A549 (cell line): ENCODE results near the gene BABAM2. TPM values are rescaled to one million over a fixed set of nuclear protein-coding genes. Genes with fewer than 3 reads are reported as not detected.
A peak's percentile ranks its signal among the peaks of the same experiment; 100 is the strongest.

Experiments
- ATAC-seq, 2 experiments: fragments of 200-7000 bp in 1 of 2; fragments of >200 bp in 1 of 2; cut with Nextera tagmentation in 1 of 2; cut with Tn5 transposase in 1 of 2; 3 replicates each; pipeline versions ENCODE4 v1.8.0 to v1.9.1; 2018 to 2020; ENCODE audit warnings: mild to moderate bottlenecking in 1 of 2, moderate library complexity in 1 of 2
- CTCF ChIA-PET: fragments of 300-600 bp; sonication (Branson Sonifier 250); formaldehyde crosslinking; extraction: SDS; loops from one replicate; lab custom pipeline; 2021; ENCODE audit warnings: antibody characterized with exemption, inconsistent platforms; lab: Yijun Ruan, JAX
- POLR2A ChIA-PET: fragments of 350-600 bp; formaldehyde crosslinking; extraction: SDS; loops from one replicate; lab custom pipeline; 2021; ENCODE audit warnings: antibody characterized with exemption, inconsistent platforms; lab: Yijun Ruan, JAX
- DNase-seq, 2 experiments: peaks; one replicate each; pipeline versions ENCODE4 v3.0.0 to v3.0.0-alpha.2; 2011 to 2016; ENCODE audit warnings: low read depth in 1 of 2, low spot score in 1 of 2
- FAIRE-seq: peaks from 2 replicates; lab custom pipeline; 2011; peaks lifted over from hg19 to GRCh38; lab: Jason Lieb, UNC
- H3K27ac ChIP-seq, 2 experiments: fragments of >200 bp; sonication (Bioruptor Twin); formaldehyde crosslinking; 3 replicates each; pipeline ENCODE4 v1.5.1; 2016 to 2017
- H3K4me1 ChIP-seq: fragments of >200 bp; sonication (Bioruptor Twin); formaldehyde crosslinking; 3 replicates; pipeline ENCODE4 v1.6.1; 2016
- H3K4me2 ChIP-seq: fragments of >200 bp; sonication (Bioruptor Twin); formaldehyde crosslinking; 3 replicates; pipeline ENCODE4 v1.6.1; 2016
- H3K4me3 ChIP-seq: fragments of >200 bp; sonication (Bioruptor Twin); formaldehyde crosslinking; 3 replicates; pipeline ENCODE4 v1.5.1; 2016
- H3K9me3 ChIP-seq: fragments of >200 bp; sonication (Bioruptor Twin); formaldehyde crosslinking; 3 replicates; pipeline ENCODE4 v1.6.1; 2016
- BCL3 ChIP-seq: fragments of >200 bp; sonication (Bioruptor Twin); formaldehyde crosslinking; IDR thresholded peaks from 3 replicates; pipeline ENCODE4 v1.6.1; 2016
- CBX2 ChIP-seq: fragments of 200-600 bp; sonication (generic); IDR thresholded peaks from 2 replicates; pipeline ENCODE4 v1.6.1; 2016; ENCODE audit warnings: low read depth, mild to moderate bottlenecking, borderline replicate concordance
- CEBPB ChIP-seq, 2 experiments: fragments of >200 bp in 1 of 2; sonication (Bioruptor Twin) in 1 of 2; formaldehyde crosslinking in 1 of 2; IDR thresholded peaks; 2 replicates each; pipeline ENCODE4 v1.6.1; 2012 to 2016
- CHD4 ChIP-seq: fragments of 200-600 bp; sonication (generic); IDR thresholded peaks from 2 replicates; pipeline ENCODE4 v1.6.1; 2016; ENCODE audit warnings: antibody characterized with exemption, mild to moderate bottlenecking, borderline replicate concordance
- EHF ChIP-seq: fragments of 250-450 bp; sonication (Bioruptor Pico); IDR thresholded peaks from 2 replicates; pipeline ENCODE4 v1.5.0; 2020; ENCODE audit warnings: mild to moderate bottlenecking
- EHMT2 ChIP-seq: fragments of 200-600 bp; sonication (generic); IDR thresholded peaks from 2 replicates; pipeline ENCODE4 v1.6.1; 2016; ENCODE audit warnings: antibody characterized with exemption, low read depth, mild to moderate bottlenecking, moderate library complexity
- FOSL2 ChIP-seq, 2 experiments: fragments of 450-650 bp in 1 of 2; fragments of >200 bp in 1 of 2; sonication (Bioruptor Twin) in 1 of 2; formaldehyde crosslinking; IDR thresholded peaks; 2 replicates each; pipeline versions ENCODE4 v1.5.0 to v1.6.1; 2016 to 2020; ENCODE audit warnings: mild to moderate bottlenecking in 1 of 2, moderate library complexity in 1 of 2
- GATA3 ChIP-seq: IDR thresholded peaks from 2 replicates; pipeline ENCODE4 v1.6.1; 2012; ENCODE audit warnings: borderline replicate concordance
- HMGXB4 ChIP-seq: fragments of 250-450 bp; sonication (Bioruptor Pico); IDR thresholded peaks from 2 replicates; pipeline ENCODE4 v1.5.0; 2021; ENCODE audit warnings: mild to moderate bottlenecking, moderate library complexity, borderline replicate concordance
- KDM1A ChIP-seq: fragments of 200-600 bp; sonication (generic); IDR thresholded peaks from 2 replicates; pipeline ENCODE4 v1.6.1; 2016; ENCODE audit warnings: low read depth, mild to moderate bottlenecking
- KDM5A ChIP-seq: fragments of 200-600 bp; sonication (generic); IDR thresholded peaks from 2 replicates; pipeline ENCODE4 v1.6.1; 2016; ENCODE audit warnings: antibody characterized with exemption, mild to moderate bottlenecking
- MAFK ChIP-seq: fragments of 450-650 bp; IDR thresholded peaks from 2 replicates; pipeline ENCODE4 v1.6.1; 2014; ENCODE audit not compliant: partially characterized antibody
- MAX ChIP-seq: IDR thresholded peaks from 2 replicates; pipeline ENCODE4 v1.6.1; 2012
- PHF8 ChIP-seq: fragments of 200-600 bp; sonication (generic); IDR thresholded peaks from 2 replicates; pipeline ENCODE4 v1.6.1; 2016; ENCODE audit warnings: low read depth, mild to moderate bottlenecking, antibody characterized with exemption, moderate library complexity, borderline replicate concordance
- RARB ChIP-seq: fragments of 250-450 bp; sonication (Bioruptor Pico); IDR thresholded peaks from 2 replicates; pipeline ENCODE4 v1.8.0; 2021; ENCODE audit warnings: mild to moderate bottlenecking, moderate library complexity
- TP53 ChIP-seq: fragments of 250-450 bp; sonication (Bioruptor Pico); IDR thresholded peaks from 2 replicates; pipeline ENCODE4 v1.5.0; 2021; ENCODE audit warnings: mild to moderate bottlenecking, moderate library complexity
- WGBS: methylation state at CpG from one replicate; pipeline ENCODE4 v1.1.6; 2017; ENCODE audit errors: missing lambda C conversion rate; 5-methylcytosine and 5-hydroxymethylcytosine counted together
- polyA plus RNA-seq, 4 experiments: library from polyadenylated mRNA; depleted of rRNA in 3 of 4; stranded (reverse); fragments of >200 nt; fragmentation: RNase III in 1 of 4; extraction: RNeasy Plus Mini Kit Qiagen cat#74134 plus additional on column Dnase treatment in 1 of 4; gene quantifications; 2 replicates in 3 of 4; 3 replicates in 1 of 4; pipeline ENCODE4 v1.2.3, GENCODE V29; 2011 to 2017

Gene BABAM2
- polyA plus RNA-seq, 2 of the 4 experiments (the other 2 are of a cell fraction), result 53.7 to 78.4 TPM

GRCh38 chr2:27856956-27857355, 33.6 kb upstream of the BABAM2 start:
- TF ChIP-seq MAFK (peak; percentile 82), EHF (no peak), GATA3 (no peak), KDM5A (no peak)
- ChIA-PET CTCF (interaction anchor here (0.7 to 1.5 kb wide), 4 partner anchors 12 to 183 kb away, joined by 3 to 6 read pairs (median 4); no protein-coding TSS in a partner anchor), POLR2A (no interaction called here)
- H3K27ac ChIP-seq, result no peak overlapping the region
- H3K9me3 ChIP-seq, result peaks cover 16% of the 10 kb centered on the region; the same call in 2 of the 3 replicates
- DNase-seq (no peak), ATAC-seq (no peak), FAIRE-seq (no peak)
- WGBS, result 89% methylated on average over 3 of the region's 3 CpGs
- H3K4me2 ChIP-seq, result no peak overlapping the region
- no peak overlapping the region for H3K4me3 ChIP-seq
- peaks cover 39% of the 10 kb centered on the region for H3K4me1 ChIP-seq

- TF ChIP-seq HMGXB4 (CRISPR knock-in tag) (no peak), KDM1A (peak; percentile 59; the same call in 1 of the 2 replicates), PHF8 (no peak), CBX2 (no peak), FOSL2 (IDR thresholded peaks at IDR 0.05) (no peak), FOSL2 (CRISPR knock-in tag; IDR thresholded peaks at IDR 0.05) (no peak; the same call in 1 of the 2 replicates), CHD4 (0 out of 2 replicates have a peak, but pooled peaks have one; percentile 53)
- DNase-seq, result no peak
- CTCF ChIA-PET, result interaction anchor here (0.9 to 1.5 kb wide), 3 partner anchors 11 to 103 kb away, joined by 3 to 6 read pairs (median 4); no protein-coding TSS in a partner anchor
- Histone ChIP-seq H3K4me1 (peaks cover 39% of the 10 kb centered on the region), H3K4me2 (no peak overlapping the region), H3K27ac (no peak overlapping the region), H3K4me3 (no peak overlapping the region), H3K9me3 (peaks cover 16% of the 10 kb centered on the region; the same call in 2 of the 3 replicates)
- POLR2A ChIA-PET, result no interaction called here
- peak; percentile 13 for FAIRE-seq
- ATAC-seq, result no peak
- WGBS, result 92% methylated on average over 4 of the region's 4 CpGs
Measured at GRCh38 chr2:27857417-27858172, 32.9 kb upstream of the BABAM2 start.

GRCh38 chr2:27860111-27860510, 30.4 kb upstream of the BABAM2 start:
- FAIRE-seq (peak; percentile 54), ATAC-seq (peak; percentile 70 to 71; a peak in 3 of 6 replicates), DNase-seq (peak in 1 of 2 experiments; percentile 26)
- ChIA-PET POLR2A (no interaction called here), CTCF (interaction anchor here (1.0 kb wide), 1 partner anchor 536 kb away, joined by 4 read pairs; no protein-coding TSS in a partner anchor)
- Histone ChIP-seq H3K4me2 (peak overlapping the region; percentile 46), H3K9me3 (peaks cover 16% of the 10 kb centered on the region; the same call in 2 of the 3 replicates), H3K27ac (peak overlapping the region; percentile 27 to 63; a peak in 4 of 6 replicates), H3K4me3 (no peak overlapping the region), H3K4me1 (peaks cover 43% of the 10 kb centered on the region)
- TF ChIP-seq TP53 (CRISPR knock-in tag), result no peak
- TF ChIP-seq BCL3, result no peak
- TF ChIP-seq RARB (CRISPR knock-in tag), result no peak
- TF ChIP-seq FOSL2 (IDR thresholded peaks at IDR 0.05), result peak; percentile 50
- peak; percentile 70 for TF ChIP-seq FOSL2 (CRISPR knock-in tag; IDR thresholded peaks at IDR 0.05)
- TF ChIP-seq CHD4, result no peak
- TF ChIP-seq CEBPB (IDR thresholded peaks at IDR 0.05), result peak; percentile 81 to 87; a peak in 3 of 4 replicates
- peak; percentile 46; the same call in 1 of the 2 replicates for TF ChIP-seq MAX
- TF ChIP-seq EHMT2, result no peak
